Measurements from ENCODE around the gene FNDC10. TPM values are rescaled to one million over a fixed set of nuclear protein-coding genes. Genes with fewer than 3 reads are reported as not detected.
A peak's percentile ranks its signal among the peaks of the same experiment; 100 is the strongest.

The FNDC10 gene
- total and polyA plus RNA-seq, 4 donors: 0.38 to 3.0 (median 0.83) TPM

GRCh38 chr1:1583347-1584010 is 16.5 kb downstream of the FNDC10 start:
- no peak overlapping the region for H3K4me3 ChIP-seq (ENCODE audit: low read length in 2 of 2)
- no peak overlapping the region for H3K27ac ChIP-seq (ENCODE audit: low read depth in 1 of 2, low read length in 2 of 2)
- intact Hi-C loops (cut with DNase I): no loop called here
- H3K9me3 ChIP-seq (ENCODE audit: control insufficient read depth, low read length): no peaks in the 10 kb centered on the region
- ATAC-seq (ENCODE audit: low FRiP score): no peak
- H3K36me3 ChIP-seq (ENCODE audit: control insufficient read depth in 1 of 2, insufficient read depth in 2 of 2, low read length in 1 of 2): no peaks in the 10 kb centered on the region
- no peak for DNase-seq
- 84 to 85% methylated on average over 23 of the region's 23 CpGs for WGBS, 2 donors
- no peaks in the 10 kb centered on the region for H3K27me3 ChIP-seq (ENCODE audit: control insufficient read depth in 1 of 2, insufficient read depth in 2 of 2, low read length in 1 of 2)
- no peaks in the 10 kb centered on the region for H3K4me1 ChIP-seq (ENCODE audit: control insufficient read depth in 1 of 2, insufficient read depth in 2 of 2, low read length in 2 of 2)

GRCh38 chr1:1582585-1583346 is 17.2 kb downstream of the FNDC10 start:
- intact Hi-C loops (cut with DNase I): no loop called here
- Histone ChIP-seq H3K4me1 (ENCODE audit: control insufficient read depth in 1 of 2, insufficient read depth in 2 of 2, low read length in 2 of 2) (no peaks in the 10 kb centered on the region), H3K27ac (ENCODE audit: low read depth in 1 of 2, low read length in 2 of 2) (no peak overlapping the region), H3K36me3 (ENCODE audit: control insufficient read depth in 1 of 2, insufficient read depth in 2 of 2, low read length in 1 of 2) (no peaks in the 10 kb centered on the region), H3K9me3 (ENCODE audit: control insufficient read depth, low read length) (no peaks in the 10 kb centered on the region), H3K27me3 (ENCODE audit: control insufficient read depth in 1 of 2, insufficient read depth in 2 of 2, low read length in 1 of 2) (no peaks in the 10 kb centered on the region), H3K4me3 (ENCODE audit: low read length in 2 of 2) (no peak overlapping the region)
- no peak for ATAC-seq (ENCODE audit: low FRiP score)
- 61 to 68% methylated on average over 9 of the region's 9 CpGs for WGBS, 2 donors
- DNase-seq: no peak

DNA sequence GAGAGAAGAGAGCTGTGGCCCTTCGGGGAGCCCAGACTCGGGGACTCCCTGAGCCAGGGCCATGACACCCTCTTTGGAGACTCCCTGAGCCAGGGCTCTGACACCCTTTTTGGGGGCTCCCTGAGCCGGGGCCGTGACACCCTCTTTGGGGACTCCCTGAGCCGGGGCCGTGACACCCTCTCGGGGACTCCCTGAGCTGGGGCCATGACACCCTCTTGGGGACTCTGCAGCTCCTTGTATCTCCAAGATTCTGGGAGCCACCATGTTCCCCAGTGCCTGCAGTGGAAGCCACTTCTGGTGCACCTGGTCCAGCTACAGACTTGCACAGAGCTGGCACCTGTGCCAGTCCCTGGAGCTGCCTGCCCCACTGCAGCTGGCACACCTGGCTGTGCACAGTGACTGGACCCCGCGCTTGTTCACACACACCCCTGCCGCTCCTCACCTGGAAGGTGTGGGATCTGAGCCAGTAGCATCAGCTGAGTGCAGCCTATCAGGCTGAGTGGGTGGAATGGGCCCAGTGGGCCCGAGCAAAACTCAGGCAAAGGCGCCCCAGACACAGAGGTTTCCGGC is 21.5 kb downstream of the FNDC10 start:
- Histone ChIP-seq H3K4me1 (ENCODE audit: control insufficient read depth in 1 of 2, insufficient read depth in 2 of 2, low read length in 2 of 2) (peaks cover 0 to 4% of the 10 kb centered on the region in 2 donors), H3K27ac (ENCODE audit: low read depth in 1 of 2, low read length in 2 of 2) (no peak overlapping the region), H3K27me3 (ENCODE audit: control insufficient read depth in 1 of 2, insufficient read depth in 2 of 2, low read length in 1 of 2) (no peaks in the 10 kb centered on the region), H3K4me3 (ENCODE audit: low read length in 2 of 2) (no peak overlapping the region), H3K36me3 (ENCODE audit: control insufficient read depth in 1 of 2, insufficient read depth in 2 of 2, low read length in 1 of 2) (no peaks in the 10 kb centered on the region), H3K9me3 (ENCODE audit: control insufficient read depth, low read length) (no peaks in the 10 kb centered on the region)
- 83 to 85% methylated on average over 13 of the region's 13 CpGs for WGBS, 2 donors
- ATAC-seq (ENCODE audit: low FRiP score) (no peak), DNase-seq (no peak)
- intact Hi-C loops (cut with DNase I): no loop called here

DNA sequence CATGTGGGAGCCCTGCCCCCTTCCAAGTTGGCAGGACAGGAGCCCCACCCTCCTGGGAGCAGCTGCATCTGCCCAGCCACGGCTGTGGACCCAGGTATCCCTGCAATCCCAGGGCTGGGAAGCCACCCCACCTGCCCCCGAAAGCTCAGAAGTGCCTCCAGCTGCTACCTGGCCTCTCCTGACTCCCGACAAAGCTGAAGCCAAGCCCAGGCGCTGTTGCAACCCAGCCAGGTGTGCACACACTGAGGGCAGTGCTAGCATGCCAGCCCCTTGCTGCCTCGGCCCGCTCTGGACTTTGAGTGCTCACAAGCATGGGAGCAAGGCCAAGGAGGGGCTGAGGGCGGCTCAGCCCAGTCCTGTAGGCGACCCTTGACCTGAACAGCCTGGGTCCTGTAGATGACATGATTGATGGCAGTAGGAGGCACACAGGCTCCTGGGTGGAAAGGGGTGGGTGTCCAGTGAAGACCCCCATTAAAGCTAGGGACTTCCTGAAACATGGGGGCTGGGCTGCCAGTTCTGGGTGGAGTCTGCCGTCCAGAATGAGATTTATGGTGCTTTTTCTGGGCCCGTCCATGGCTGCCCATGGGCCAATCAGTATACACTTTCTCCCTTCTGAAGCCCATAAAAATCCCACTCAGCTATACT is 22.4 kb downstream of the FNDC10 start:
- Histone ChIP-seq H3K4me1 (ENCODE audit: control insufficient read depth in 1 of 2, insufficient read depth in 2 of 2, low read length in 2 of 2) (peaks cover 0 to 4% of the 10 kb centered on the region in 2 donors), H3K36me3 (ENCODE audit: control insufficient read depth in 1 of 2, insufficient read depth in 2 of 2, low read length in 1 of 2) (no peaks in the 10 kb centered on the region), H3K4me3 (ENCODE audit: low read length in 2 of 2) (no peak overlapping the region), H3K27ac (ENCODE audit: low read depth in 1 of 2, low read length in 2 of 2) (no peak overlapping the region), H3K9me3 (ENCODE audit: control insufficient read depth, low read length) (no peaks in the 10 kb centered on the region), H3K27me3 (ENCODE audit: control insufficient read depth in 1 of 2, insufficient read depth in 2 of 2, low read length in 1 of 2) (no peaks in the 10 kb centered on the region)
- ATAC-seq (ENCODE audit: low FRiP score) (no peak), DNase-seq (no peak)
- whole genome bisulfite sequencing, 2 donors: 36 to 38% methylated on average over 10 of the region's 10 CpGs
- intact Hi-C loops (cut with DNase I): no loop called here

DNA sequence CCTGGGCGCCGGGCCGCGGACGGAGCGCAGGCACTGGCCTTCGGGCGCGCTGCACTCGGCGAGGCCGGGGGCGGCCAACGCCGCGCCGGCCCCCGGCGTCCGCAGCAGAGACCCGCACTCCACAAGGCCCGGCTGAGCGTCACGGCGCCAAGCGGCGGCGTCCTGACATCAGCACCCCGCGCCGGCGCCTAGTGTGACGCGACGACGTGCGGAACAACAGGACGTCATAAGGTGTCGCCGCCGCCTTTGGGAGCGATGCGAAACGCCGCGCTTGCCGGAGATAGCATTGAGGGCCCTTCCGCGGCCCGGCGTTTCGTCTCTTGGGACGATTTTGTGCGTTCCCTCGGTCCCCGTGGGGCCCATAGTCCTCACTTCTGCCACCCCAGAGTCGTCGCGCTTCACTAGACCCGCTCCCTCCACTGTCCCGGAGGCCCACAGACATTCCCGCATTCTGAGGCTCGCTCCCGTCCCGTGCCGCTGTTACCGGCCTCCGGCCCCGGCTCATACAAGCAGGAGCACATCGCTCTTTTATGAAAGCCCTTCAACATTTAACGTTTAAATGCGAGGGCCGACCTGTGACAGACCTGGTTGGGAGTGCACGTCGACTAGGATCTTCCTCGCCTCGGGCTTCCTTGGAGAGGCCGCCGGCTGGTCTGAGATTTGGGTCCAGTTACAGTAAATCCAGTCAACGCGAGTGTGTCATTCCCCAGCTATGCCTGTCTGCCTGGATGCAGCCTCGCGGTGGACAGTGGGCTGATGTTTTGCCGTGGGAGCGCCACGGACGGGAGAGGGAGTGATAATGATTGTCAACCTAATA is 25.0 kb downstream of the FNDC10 start, which contains the start of gene SSU72:
Gene SSU72, minus strand, starts transcription at position 143 of the 817 bp plus-strand sequence. CDS start 306 bp downstream, outside the sequence.
- 1% methylated on average over 73 to 87 of the region's 87 CpGs for WGBS, 2 donors
- Histone ChIP-seq H3K4me1 (ENCODE audit: control insufficient read depth in 1 of 2, insufficient read depth in 2 of 2, low read length in 2 of 2) (peaks cover 0 to 4% of the 10 kb centered on the region in 2 donors), H3K27me3 (ENCODE audit: control insufficient read depth in 1 of 2, insufficient read depth in 2 of 2, low read length in 1 of 2) (no peaks in the 10 kb centered on the region), H3K27ac (ENCODE audit: low read depth in 1 of 2, low read length in 2 of 2) (peak within 1 kb of the TSS; percentile 95), H3K4me3 (ENCODE audit: low read length in 2 of 2) (peak within 1 kb of the TSS; percentile 74 to 99), H3K9me3 (ENCODE audit: control insufficient read depth, low read length) (no peaks in the 10 kb centered on the region), H3K36me3 (ENCODE audit: control insufficient read depth in 1 of 2, insufficient read depth in 2 of 2, low read length in 1 of 2) (no peaks in the 10 kb centered on the region)
- DNase-seq: peak; percentile 96 to 98
- intact Hi-C loops (cut with DNase I): loop anchor here (1.0 to 2.0 kb wide), 2 partner anchors 39 to 64 kb away; no protein-coding TSS in a partner anchor
- peak; percentile 96 for ATAC-seq (ENCODE audit: low FRiP score)

GRCh38 chr1:1573843-1574720 is 25.9 kb downstream of the FNDC10 start:
- 0% methylated on average over 89 to 96 of the region's 96 CpGs for WGBS, 2 donors
- intact Hi-C loops (cut with DNase I): loop anchor here (1.0 to 2.0 kb wide), 2 partner anchors 40 to 63 kb away; no protein-coding TSS in a partner anchor
- peak overlapping the region; percentile 95 for H3K27ac ChIP-seq (ENCODE audit: low read depth in 1 of 2, low read length in 2 of 2)
- H3K4me3 ChIP-seq (ENCODE audit: low read length in 2 of 2): peak overlapping the region; percentile 74 to 99
- no peaks in the 10 kb centered on the region for H3K27me3 ChIP-seq (ENCODE audit: control insufficient read depth in 1 of 2, insufficient read depth in 2 of 2, low read length in 1 of 2)
- DNase-seq (peak; percentile 78 to 89), ATAC-seq (ENCODE audit: low FRiP score) (peak; percentile 82)
- no peaks in the 10 kb centered on the region for H3K9me3 ChIP-seq (ENCODE audit: control insufficient read depth, low read length)
- H3K36me3 ChIP-seq (ENCODE audit: control insufficient read depth in 1 of 2, insufficient read depth in 2 of 2, low read length in 1 of 2): no peaks in the 10 kb centered on the region
- peaks cover 0 to 4% of the 10 kb centered on the region in 2 donors for H3K4me1 ChIP-seq (ENCODE audit: control insufficient read depth in 1 of 2, insufficient read depth in 2 of 2, low read length in 2 of 2)

DNA sequence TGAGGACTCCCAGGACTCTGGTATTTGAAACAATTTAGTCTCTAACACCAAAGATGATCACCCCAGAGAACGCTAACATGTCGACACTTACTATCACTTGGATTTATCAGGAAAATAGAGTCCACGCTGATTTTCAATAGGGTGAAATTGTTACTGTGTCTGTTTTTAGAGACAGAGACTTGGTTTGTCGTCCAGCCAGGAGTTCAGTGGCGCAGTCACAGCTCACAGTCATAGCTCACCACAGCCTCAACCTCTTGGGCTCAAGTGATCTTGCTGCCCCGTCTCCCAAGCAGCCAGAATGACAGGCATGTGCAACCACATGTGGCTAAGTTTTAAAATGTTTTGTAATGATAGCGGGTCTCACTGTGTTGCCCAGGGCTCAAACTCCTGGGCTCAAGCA is 30.6 kb downstream of the FNDC10 start:
- WGBS, 2 donors: 79 to 81% methylated on average over 7 of the region's 7 CpGs
- ATAC-seq (ENCODE audit: low FRiP score) (no peak), DNase-seq (no peak)
- no peak overlapping the region for H3K27ac ChIP-seq (ENCODE audit: low read depth in 1 of 2, low read length in 2 of 2)
- no peak overlapping the region for H3K4me3 ChIP-seq (ENCODE audit: low read length in 2 of 2)
- peaks cover 0 to 1% of the 10 kb centered on the region in 2 donors for H3K36me3 ChIP-seq (ENCODE audit: control insufficient read depth in 1 of 2, insufficient read depth in 2 of 2, low read length in 1 of 2)
- intact Hi-C loops (cut with DNase I): no loop called here
- no peaks in the 10 kb centered on the region for H3K27me3 ChIP-seq (ENCODE audit: control insufficient read depth in 1 of 2, insufficient read depth in 2 of 2, low read length in 1 of 2)
- no peaks in the 10 kb centered on the region for H3K9me3 ChIP-seq (ENCODE audit: control insufficient read depth, low read length)
- no peaks in the 10 kb centered on the region for H3K4me1 ChIP-seq (ENCODE audit: control insufficient read depth in 1 of 2, insufficient read depth in 2 of 2, low read length in 2 of 2)

Measured in aorta (tissue), 5 donors.